ENCODE measurements around the gene NCOA4.
"Not testable (repeated sequence)": the region's sequence is repeated elsewhere in the genome, so short reads cannot be mapped to it uniquely, and the experiment has no call there.

The NCOA4 gene

GRCh38 chr10:46019177-46019528 is 11.3 kb downstream of the NCOA4 start:
- DNase-seq, result no peak

GRCh38 chr10:46018453-46019176 is 11.8 kb downstream of the NCOA4 start:
- peak; percentile 76 for DNase-seq

DNA sequence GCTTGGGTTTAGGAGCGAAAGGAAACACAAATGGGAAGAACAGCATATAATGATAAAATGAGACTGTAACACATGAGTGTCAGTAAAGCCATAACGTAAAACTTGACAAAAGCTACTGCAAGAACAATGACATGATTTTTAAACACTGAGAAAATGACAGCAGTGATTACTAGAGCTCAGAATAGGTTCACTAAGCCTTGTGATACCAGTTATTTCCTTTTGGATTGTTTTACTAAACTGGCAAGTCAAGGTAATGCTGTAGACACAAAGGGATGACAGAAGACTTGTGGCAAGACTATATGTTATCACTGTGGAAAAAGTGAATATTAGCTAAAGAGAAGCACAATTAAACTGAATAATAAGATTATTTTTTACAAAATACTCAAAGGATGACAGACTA is 12.7 kb downstream of the NCOA4 start:
- DNase-seq, result no peak

DNA sequence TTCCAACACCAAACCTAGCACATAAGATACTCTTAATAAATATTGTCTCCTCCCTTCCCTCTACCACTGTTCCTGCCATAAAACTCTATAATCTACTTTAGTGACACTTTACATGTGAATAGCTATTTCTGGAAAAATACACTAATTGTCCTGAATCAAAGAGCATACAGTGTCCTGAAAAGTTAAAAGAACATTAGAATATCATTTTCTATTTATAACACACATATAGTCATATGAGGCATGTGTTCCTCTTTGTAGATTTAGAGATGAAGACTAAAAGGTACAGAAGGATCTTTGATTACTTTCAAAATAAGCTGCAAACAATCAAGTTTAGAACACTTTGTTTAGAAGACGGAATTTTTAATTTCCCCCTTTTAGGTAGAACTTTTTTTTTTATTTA is 13.6 kb downstream of the NCOA4 start:
- DNase-seq, result no peak

- DNase-seq, result no peak
These were observed 14.2 kb downstream of the NCOA4 start for GRCh38 chr10:46016190-46016589.

DNA sequence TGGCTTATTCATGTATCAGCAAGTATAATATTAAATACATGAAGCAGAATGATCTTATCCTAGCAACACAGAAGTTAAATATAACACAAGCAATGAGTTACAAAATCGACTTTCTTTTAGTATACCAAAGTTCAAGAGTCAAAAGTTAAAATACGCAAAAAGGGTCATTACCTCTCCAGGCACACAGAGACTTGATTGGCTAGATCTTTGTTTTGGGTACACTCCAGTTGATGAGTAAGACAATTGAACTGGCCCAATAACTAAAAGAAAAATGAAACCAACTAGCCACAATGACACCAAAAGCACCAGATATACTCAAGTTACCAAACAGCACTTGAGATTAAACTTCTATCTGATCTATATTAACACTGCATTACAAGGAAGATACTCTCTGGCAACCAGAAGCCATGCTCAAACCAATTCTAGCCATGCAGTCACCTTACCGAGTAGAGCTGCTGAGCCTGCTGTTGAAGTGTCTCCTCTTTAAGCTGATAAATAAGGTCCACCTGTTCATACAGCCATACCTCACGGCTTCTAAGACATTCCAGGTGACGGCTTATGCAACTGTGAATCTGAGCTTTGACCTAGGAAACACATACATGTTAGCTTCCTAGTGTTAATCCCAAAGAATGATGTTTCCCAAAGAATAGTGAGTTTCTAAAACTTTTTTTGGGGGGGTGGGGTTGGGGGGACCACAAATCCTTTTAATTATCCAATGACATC is 15.6 kb downstream of the NCOA4 start:
- DNase-seq, result no peak

DNA sequence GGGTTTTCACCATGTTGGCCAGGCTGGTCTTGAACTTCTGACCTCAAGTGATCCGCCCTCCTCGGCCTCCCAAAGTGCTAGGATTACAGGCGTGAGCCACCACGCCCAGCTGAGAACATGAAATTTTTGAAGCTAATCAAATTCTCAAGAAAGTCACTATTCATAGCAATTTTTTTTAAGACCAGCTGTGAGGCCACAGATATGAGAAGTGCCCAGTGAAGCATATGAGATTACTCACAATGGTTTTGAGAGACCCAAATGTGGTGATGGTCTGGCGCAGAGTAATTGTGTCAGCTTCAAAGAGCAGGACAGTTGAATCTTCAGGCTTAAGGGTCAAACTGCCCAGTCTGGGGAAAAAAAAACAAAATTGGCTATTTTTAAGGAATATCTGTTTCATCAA is 16.2 kb downstream of the NCOA4 start:
- no peak for DNase-seq

GRCh38 chr10:46012746-46013145 is 17.7 kb downstream of the NCOA4 start:
- DNase-seq, result no peak

- no peak for DNase-seq
These were observed 24.2 kb downstream of the NCOA4 start for GRCh38 chr10:46006219-46006618.

DNA sequence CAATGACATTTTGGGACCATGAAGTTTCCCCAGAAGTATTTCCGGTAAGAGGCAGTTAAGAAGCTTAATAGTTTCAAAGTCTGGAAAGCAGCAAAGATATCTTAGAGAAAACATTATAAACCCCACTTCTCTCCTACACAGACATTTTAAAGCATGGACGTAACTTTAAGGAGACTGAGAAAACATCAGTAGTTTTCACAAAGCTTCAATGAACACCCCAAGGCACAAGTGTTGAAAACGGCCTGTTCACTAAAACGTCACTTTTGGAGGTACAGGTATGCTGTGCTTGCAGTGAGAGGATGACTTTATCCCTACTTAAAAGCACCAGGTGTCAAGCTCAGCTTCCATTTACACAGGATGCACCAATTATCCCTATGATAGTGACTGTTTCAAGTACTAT is 25.0 kb downstream of the NCOA4 start:
- DNase-seq, result no peak

DNA sequence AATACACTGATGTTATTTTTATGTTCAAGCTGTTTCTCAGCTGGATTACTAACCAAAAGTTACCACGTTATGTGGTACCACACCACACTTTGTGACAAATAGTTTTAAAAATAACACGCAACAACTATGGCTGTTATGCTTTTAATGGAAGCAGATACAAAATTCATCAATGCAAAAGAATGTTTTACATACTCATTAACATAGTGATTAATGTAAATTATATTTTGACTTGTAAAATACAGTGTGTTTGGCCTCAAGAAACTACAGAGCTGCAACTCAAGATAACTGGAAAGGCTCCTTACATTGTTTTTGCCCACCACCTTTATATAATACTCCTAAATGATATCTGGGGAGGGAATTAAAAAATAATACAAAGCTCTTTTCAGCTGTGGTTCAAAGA is 25.5 kb downstream of the NCOA4 start:
- DNase-seq, result no peak

DNA sequence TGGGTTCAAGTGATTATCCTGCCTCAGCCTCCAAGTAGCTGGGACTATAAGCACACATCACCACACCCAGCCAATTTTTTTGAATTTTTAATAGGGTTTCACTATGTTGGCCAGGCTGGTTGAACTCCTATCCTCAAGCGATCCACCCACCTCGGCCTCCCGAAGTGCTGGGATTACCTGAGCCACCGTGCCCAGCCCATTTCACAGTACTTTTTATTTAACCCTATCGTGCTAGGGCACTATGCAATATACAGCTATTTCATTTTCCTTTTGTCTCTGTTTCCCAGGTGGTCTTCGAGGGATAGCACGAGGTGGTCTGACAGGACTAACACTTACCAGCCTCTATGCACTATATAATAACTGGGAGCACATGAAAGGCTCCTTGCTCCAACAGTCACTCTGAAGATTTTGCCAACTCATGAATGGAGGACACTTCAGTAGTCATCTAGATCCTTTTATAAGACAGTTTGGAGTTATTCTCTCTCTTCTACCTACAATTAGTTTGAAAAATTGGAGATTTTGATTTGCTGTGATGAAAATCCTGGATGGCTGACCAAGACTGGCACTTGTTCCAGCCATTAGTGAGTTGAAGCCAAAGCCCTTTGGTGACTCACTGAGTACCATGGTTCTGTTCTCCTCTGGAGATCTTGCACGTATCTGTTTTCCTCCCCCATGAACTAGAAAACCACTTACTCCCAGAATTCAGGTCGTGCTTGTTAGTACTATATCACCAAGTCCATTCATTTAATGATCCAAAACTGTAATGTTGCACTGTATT is 27.3 kb downstream of the NCOA4 start:
- no peak for DNase-seq

DNA sequence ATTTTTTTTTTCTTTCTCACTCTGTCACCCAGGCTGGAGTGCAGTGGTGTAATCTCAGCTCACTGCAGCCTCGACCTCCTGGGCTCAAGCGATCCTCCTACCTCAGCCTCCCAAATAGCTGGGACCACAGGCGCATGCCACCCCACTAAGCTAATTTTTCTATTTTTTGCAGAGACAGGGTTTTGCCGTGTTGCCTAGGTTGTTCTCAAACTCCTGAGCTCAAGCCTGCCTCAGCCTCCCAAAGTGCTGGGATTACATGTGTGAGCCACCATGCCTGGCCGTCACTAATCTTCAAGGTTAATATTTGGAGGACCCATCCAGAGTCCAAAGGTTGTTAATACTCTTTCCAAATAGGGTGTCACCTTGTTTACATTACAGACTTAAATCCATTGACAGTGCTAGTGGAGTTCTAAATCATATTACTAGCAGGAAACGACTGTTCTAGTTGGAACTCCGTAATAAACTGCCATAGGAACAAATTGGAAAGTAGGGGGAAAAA is 28.2 kb downstream of the NCOA4 start:
- DNase-seq, result not testable (repeated sequence)

DNA sequence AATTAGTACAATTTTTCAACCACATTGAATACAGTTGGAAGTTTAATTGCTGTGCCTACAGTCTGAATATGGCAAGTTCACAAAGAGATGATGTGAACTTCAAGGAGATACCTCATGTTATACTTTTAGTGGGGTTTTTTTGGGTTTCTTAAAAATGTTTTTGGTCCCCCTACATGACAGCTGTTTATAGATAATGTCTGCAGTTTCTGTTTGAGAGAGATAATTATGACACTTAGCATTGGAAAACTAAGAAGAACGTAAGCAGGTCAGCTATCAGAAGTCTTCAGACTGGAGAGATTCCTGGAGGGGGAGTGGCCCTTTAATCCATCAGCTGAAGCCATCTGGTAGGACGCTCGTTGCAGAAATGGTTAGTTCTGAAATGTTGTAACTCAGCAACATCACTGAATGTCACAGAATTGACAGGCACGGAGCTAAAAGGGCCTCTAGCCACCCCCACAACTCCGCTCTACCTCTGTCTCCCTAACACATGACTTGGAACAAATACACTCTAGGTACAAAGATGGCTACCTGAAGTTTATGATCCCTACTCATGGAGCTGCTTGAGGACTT is 29.2 kb downstream of the NCOA4 start:
- DNase-seq, result no peak

- no peak for DNase-seq
These were observed 29.9 kb downstream of the NCOA4 start for GRCh38 chr10:46000538-46000937.

DNA sequence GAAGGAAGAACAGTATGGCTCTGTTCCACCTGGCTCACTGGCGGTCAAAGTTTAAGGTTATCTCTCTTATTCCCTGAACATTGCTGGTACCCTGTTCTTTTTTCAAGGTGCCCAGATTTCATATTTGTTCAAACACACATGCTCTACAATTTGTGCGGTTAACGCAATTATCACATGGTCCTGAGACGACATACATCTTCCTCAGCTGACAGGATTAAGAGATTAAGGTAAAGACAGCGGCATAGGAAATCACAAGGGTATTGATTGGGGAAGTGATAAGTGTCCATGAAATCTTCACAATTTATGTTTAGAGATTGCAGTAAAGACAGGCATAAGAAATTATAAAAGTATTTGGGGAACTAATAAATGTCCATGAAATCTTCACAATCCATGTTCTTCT is 30.5 kb downstream of the NCOA4 start:
- DNase-seq, result not testable (repeated sequence)

GRCh38 chr10:45997994-45998763 is 32.2 kb downstream of the NCOA4 start:
- DNase-seq, result no peak

DNA sequence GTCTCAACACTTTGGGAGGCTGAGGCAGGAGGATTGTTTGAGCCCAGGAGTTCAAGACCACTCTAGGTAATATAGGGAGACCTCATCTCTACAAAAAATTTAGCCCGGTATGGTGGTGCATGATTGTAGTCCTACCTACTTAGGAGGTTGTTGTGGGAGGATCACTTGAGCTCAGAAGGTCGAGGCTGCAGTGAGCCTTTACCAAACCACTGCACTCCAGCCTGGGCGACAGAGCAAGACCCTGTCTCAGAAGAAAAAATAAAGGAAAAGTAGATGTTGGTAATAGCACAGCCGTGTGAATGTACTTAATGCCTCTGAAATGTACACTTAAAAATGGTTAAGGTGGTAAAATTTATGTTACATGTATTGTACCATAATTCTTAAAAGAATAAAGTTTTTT is 32.9 kb downstream of the NCOA4 start:
- DNase-seq, result no peak

GRCh38 chr10:45985590-45985989 is 44.8 kb downstream of the NCOA4 start:
- DNase-seq, result not testable (repeated sequence)

- DNase-seq, result not testable (repeated sequence)
These were observed 46.0 kb downstream of the NCOA4 start for GRCh38 chr10:45984473-45984872.

DNA sequence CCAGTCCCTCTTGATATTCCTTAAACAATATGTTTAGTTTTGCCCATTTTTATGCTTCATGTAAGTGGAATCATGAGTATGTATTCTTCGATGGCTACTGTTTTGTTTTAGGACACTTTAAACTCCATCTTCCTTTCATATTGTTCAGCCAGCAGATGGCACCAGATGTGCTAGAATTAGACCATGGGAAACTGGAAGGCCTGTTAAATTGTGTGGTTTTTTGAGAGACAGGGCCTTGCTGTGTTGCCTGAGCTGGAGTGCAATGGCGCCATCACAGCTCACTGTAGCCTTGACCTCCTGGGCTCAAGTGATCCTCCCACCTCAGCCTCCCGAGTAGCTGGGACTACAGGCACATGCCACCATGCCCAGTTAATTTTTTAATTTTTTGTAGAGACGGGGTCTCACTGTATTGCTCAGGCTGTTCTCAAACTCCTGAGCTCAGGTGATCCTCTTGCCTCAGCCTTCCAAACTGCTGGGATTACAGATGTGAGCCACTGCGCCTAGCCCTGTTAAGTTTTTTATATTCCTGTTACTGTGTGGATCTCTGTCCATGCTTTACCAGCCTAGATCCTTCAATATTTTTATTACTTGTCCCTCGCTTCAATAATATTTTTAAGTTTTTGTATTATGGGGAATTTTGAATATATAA is 46.8 kb downstream of the NCOA4 start:
- peak; percentile 40 for DNase-seq

GRCh38 chr10:45981367-45981766 is 49.1 kb downstream of the NCOA4 start:
- not testable (repeated sequence) for DNase-seq
